Stimulated activated CD8-positive, alpha-beta memory T cell treated with anti-CD3 and anti-CD28 coated beads, Interleukin-4, amount 100 ng/mL, for 48 hours (primary cell): ENCODE data around the gene ST3GAL4.

Experiments used
- DNase-seq: peaks from one replicate; pipeline ENCODE4 v3.0.0-alpha.2; 2020

ST3GAL4 gene

GRCh38 chr11:126409620-126409985, 54.1 kb downstream of the ST3GAL4 start:
- no peak for DNase-seq

GRCh38 chr11:126410649-126411048, 55.2 kb downstream of the ST3GAL4 start:
- no peak for DNase-seq

GRCh38 chr11:126411971-126412381, 56.5 kb downstream of the ST3GAL4 start:
- no peak for DNase-seq

GRCh38 chr11:126413426-126413825, 57.9 kb downstream of the ST3GAL4 start:
- no peak for DNase-seq

- DNase-seq = no peak
Measured at GRCh38 chr11:126413843-126414405, 58.4 kb downstream of the ST3GAL4 start.

- DNase-seq = no peak
Measured at GRCh38 chr11:126414615-126415014, 59.1 kb downstream of the ST3GAL4 start.

- DNase-seq = no peak
Measured at GRCh38 chr11:126415128-126415527, 59.6 kb downstream of the ST3GAL4 start.

GRCh38 chr11:126415669-126416420, 60.4 kb downstream of the ST3GAL4 start:
- no peak for DNase-seq

- DNase-seq = peak; percentile 84
Measured at GRCh38 chr11:126416542-126417090, 61.1 kb downstream of the ST3GAL4 start.

GRCh38 chr11:126417091-126417862, 61.8 kb downstream of the ST3GAL4 start:
- no peak for DNase-seq

- DNase-seq = no peak
Measured at GRCh38 chr11:126418887-126419286, 63.4 kb downstream of the ST3GAL4 start.

- no peak for DNase-seq
Measured at GRCh38 chr11:126419801-126420697, 64.6 kb downstream of the ST3GAL4 start.

GRCh38 chr11:126420698-126421256, 65.3 kb downstream of the ST3GAL4 start:
- DNase-seq = no peak

GRCh38 chr11:126421271-126421671, 65.8 kb downstream of the ST3GAL4 start:
- DNase-seq = no peak

GRCh38 chr11:126422446-126422845, 67.0 kb downstream of the ST3GAL4 start:
- DNase-seq = no peak

GRCh38 chr11:126423154-126423553, 67.7 kb downstream of the ST3GAL4 start:
- DNase-seq = no peak

- no peak for DNase-seq
Measured at GRCh38 chr11:126423743-126424142, 68.3 kb downstream of the ST3GAL4 start.

- no peak for DNase-seq
Measured at GRCh38 chr11:126424471-126425039, 69.1 kb downstream of the ST3GAL4 start.

- no peak for DNase-seq
Measured at GRCh38 chr11:126426106-126426505, 70.6 kb downstream of the ST3GAL4 start.

GRCh38 chr11:126426820-126427749, 71.6 kb downstream of the ST3GAL4 start:
- no peak for DNase-seq
